DND-41 (cell line): ENCODE results near the gene MCM7.

Experiments
- CTCF ChIP-seq: IDR thresholded peaks from 2 replicates; pipeline ENCODE4 v1.5.1; 2012; ENCODE audit warnings: borderline replicate concordance, low read length, moderate library complexity, mild to moderate bottlenecking; ENCODE audit not compliant: poor library complexity, severe bottlenecking; ENCODE audit errors: extremely low read depth
- EZH2 ChIP-seq: IDR thresholded peaks from 3 replicates; pipeline ENCODE4 v1.6.1; 2012; ENCODE audit warnings: borderline replicate concordance, low read depth, mild to moderate bottlenecking, moderate library complexity, low read length, inconsistent platforms; ENCODE audit not compliant: severe bottlenecking

- TF ChIP-seq CTCF, result no peak
- no peak for TF ChIP-seq EZH2
Measured at GRCh38 chr7:100072462-100072861, 28.7 kb downstream of the MCM7 start.
